Uterus (tissue), 2 donors: Measurements from ENCODE around the gene ZNF770.

Experiments used
- POLR2A ChIP-seq, 2 donors: fragments of 450-650 bp; IDR thresholded peaks; one replicate each; pipeline ENCODE4 v1.6.1; 2016; ENCODE audit warnings: antibody characterized with exemption in 2 of 2, mild to moderate bottlenecking in 1 of 2, moderate library complexity in 1 of 2
- TF ChIP-seq, protein P1 (sequence below), 4 experiments: fragments of 200-600 bp in 2 of 4; fragments of 450-650 bp in 2 of 4; sonication (generic) in 2 of 4; IDR thresholded peaks; one replicate each; pipeline ENCODE4 v1.5.1; 2016 to 2019; ENCODE audit warnings: antibody characterized with exemption in 4 of 4, mild to moderate bottlenecking in 2 of 4, moderate library complexity in 1 of 4

DNA sequence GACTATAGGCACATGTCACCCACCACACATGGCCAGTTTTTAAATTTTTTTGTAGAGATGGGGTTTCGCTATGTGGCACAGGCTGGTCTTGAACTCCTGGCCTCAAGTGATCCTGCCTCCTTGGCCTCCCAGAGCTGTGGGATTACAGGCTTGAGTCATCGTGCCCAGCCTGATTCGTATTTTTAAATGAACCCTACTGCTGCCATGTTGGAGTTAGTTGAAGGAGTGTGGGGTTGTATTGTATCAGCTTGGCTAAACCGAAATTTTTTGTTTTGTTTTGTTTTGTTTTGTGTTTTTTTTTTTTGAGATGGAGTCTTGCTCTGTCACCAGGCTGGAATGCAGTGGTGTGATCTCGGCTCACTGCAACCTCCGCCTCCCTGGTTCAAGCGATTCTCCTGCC is 11.8 kb upstream of the ZNF770 start:
- TF ChIP-seq, protein P1, sequence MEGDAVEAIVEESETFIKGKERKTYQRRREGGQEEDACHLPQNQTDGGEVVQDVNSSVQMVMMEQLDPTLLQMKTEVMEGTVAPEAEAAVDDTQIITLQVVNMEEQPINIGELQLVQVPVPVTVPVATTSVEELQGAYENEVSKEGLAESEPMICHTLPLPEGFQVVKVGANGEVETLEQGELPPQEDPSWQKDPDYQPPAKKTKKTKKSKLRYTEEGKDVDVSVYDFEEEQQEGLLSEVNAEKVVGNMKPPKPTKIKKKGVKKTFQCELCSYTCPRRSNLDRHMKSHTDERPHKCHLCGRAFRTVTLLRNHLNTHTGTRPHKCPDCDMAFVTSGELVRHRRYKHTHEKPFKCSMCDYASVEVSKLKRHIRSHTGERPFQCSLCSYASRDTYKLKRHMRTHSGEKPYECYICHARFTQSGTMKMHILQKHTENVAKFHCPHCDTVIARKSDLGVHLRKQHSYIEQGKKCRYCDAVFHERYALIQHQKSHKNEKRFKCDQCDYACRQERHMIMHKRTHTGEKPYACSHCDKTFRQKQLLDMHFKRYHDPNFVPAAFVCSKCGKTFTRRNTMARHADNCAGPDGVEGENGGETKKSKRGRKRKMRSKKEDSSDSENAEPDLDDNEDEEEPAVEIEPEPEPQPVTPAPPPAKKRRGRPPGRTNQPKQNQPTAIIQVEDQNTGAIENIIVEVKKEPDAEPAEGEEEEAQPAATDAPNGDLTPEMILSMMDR (IDR thresholded peaks at IDR 0.05) = no peak
- TF ChIP-seq POLR2A (IDR thresholded peaks at IDR 0.05) = no peak
